ENCODE data around the gene GSTM1.

DNA sequence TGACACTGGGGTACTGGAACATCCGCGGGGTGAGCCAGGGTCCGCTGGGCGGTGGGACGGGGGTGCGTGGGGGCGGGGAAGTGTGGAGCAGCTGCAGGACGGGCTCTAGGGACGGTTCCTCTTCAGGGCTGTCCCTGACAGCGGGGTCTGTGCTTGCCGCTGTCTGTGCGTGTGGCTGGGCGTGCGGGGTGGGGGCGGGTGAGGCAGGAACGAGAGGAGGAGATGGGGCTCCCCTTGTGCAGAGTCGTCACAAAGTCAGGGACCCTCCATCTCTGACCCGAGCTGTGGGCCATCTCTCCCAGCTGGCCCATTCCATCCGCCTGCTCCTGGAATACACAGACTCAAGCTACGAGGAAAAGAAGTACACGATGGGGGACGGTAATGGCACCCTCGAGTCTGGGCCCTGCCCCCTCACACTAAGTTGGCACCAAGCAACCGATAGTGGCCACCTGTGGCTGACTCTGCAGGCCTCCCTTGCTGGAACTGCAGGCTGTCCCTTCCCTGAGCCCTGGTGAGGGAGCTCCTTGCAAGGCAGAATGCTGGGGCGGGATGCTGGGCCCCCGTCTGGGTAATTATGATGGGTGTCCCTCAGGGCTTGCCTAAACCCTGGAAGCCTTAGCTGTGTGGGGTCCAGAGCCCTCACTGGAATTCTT, 19.4 kb upstream of the GSTM1 start:
- TF ChIP-seq, protein P1, sequence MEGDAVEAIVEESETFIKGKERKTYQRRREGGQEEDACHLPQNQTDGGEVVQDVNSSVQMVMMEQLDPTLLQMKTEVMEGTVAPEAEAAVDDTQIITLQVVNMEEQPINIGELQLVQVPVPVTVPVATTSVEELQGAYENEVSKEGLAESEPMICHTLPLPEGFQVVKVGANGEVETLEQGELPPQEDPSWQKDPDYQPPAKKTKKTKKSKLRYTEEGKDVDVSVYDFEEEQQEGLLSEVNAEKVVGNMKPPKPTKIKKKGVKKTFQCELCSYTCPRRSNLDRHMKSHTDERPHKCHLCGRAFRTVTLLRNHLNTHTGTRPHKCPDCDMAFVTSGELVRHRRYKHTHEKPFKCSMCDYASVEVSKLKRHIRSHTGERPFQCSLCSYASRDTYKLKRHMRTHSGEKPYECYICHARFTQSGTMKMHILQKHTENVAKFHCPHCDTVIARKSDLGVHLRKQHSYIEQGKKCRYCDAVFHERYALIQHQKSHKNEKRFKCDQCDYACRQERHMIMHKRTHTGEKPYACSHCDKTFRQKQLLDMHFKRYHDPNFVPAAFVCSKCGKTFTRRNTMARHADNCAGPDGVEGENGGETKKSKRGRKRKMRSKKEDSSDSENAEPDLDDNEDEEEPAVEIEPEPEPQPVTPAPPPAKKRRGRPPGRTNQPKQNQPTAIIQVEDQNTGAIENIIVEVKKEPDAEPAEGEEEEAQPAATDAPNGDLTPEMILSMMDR (IDR thresholded peaks at IDR 0.05) = no peak
- no peak for TF ChIP-seq EP300 (IDR thresholded peaks at IDR 0.05)
- no peak for TF ChIP-seq POLR2AphosphoS5 (IDR thresholded peaks at IDR 0.05)

Data from stomach (tissue), 4 donors.